HPDE6-E6E7 (cell line): ENCODE data around the gene SPATS2L.
A peak's percentile ranks its signal among the peaks of the same experiment; 100 is the strongest.

Experiments
- DNase-seq: peaks from one replicate; pipeline ENCODE4 v3.0.0; 2011; ENCODE audit warnings: missing footprints; ENCODE audit errors: extremely low spot score

The SPATS2L gene

GRCh38 chr2:200498402-200499162 lies 192.1 kb downstream of the SPATS2L start:
- DNase-seq = no peak

DNA sequence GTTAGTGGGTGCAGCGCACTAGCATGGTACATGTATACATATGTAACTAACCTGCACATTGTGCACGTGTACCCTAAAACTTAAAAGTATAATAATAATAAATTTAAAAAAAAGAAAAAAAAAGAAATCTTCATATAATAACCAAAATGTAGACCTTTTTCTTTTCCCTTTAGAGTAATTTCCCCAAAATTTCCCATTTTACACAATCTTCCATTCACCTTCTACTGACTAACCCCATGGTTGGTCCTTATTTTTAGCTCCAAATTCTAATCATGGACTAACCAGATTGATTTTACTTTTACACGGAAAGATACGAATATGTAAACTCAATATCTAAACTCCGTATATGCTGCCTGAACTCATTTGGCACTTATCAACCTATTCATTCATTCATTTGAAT lies 195.7 kb downstream of the SPATS2L start:
- no peak for DNase-seq

DNA sequence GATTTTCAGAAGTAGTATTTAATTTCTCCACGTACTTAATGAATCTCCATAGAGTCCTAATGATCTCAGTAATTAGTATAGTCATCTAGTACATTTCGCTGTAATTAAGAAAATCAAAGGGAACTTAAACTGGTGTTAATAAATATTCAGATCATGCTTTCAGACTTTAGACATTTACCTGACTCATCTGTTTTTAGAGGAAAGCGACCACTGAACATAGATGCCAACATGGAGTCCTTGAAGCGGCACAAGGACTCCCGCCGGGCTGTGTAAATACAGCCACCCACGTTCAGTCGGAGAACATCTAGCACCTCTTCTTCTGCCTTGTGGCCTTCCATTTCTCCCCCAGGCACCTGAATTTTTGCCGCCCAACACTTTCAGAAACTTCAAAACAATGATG lies 200.2 kb downstream of the SPATS2L start:
- DNase-seq = no peak

DNA sequence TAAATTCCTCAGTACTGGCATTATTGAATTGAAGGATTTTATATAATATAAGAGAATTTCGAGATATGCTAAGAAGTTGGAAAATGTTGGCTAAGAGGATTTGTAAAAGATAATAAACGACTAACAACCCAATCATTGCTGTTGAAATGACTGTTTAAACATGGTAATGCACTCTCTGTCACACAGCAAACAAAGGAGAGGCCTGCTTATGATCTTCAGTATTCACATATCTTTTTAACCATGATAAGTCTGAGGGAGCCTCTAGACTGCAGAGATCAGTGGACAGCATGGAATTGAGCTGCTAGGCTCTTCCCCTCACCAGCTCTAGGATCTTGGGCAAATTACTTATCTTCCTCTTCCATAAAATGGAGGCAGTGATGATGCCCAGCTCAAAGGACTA lies 200.7 kb downstream of the SPATS2L start:
- DNase-seq = no peak

GRCh38 chr2:200509235-200509611 lies 202.7 kb downstream of the SPATS2L start:
- peak; percentile 25 for DNase-seq

DNA sequence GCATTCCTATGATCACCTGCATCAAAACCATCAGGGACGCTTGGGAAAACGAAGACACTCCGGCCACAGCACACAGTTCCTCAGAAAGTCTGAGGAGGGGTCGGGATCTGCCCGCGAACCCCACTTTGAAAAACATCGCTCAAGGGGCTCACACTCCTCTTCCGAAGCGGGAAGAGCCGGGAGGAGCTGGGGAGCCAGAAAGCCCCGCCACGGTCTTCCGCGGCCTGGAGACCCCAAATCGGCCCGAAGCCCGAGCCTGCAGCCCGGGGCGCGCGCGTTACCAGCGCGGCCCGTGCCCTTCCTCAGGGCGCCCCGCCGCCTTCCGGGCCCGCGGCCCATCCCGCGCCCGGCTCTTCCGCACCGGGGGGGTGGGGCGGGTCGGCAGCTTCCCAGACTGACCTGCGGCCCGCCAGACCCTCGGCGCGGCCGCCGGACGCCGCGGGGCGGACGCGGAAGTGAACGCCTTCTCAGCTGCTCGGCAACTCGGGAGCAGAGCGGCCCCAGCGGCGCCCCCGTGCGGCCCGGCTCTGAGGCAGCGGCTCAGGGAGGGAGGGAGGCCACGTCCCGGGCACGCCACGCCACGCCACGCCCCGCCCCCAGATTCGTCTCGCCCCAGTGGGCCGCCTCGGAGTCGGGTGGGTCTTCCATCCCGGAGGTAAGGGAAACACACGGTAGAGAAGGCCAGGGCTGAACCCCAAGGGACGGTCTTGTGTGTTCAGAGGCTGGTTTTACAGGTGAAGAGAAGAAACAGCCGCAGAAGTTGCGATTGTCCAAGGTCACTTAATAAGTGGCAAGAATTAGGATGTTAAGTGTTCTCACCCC lies 203.3 kb downstream of the SPATS2L start, which contains the start of gene KCTD18:
Gene KCTD18, minus strand, starts transcription at position 457 of the 822 bp plus-strand sequence. CDS start 3,052 bp downstream, outside the sequence.
- peak; percentile 80 for DNase-seq

DNA sequence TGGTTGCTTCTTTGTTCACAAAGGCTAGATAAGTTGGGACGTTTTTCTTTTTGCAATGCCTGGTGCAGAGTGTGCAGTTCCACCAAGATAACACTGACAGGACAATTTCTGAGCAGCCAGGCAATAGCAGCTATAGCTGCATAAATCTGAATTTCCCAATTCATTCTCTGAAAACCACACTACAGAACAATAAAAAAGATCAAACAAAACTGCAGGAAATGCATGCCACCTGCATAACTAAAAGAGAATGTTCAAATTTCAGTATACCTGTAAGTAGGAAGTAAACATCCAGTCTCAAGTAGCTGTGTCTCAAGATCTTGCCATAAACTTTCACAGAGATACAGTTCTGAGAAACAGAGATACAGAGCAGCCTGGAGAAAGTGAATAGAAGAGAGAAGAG lies 208.7 kb downstream of the SPATS2L start:
- DNase-seq = no peak

- DNase-seq = peak; percentile 17
These were observed 216.7 kb downstream of the SPATS2L start for GRCh38 chr2:200523158-200523557.

GRCh38 chr2:200523604-200524003 lies 217.1 kb downstream of the SPATS2L start:
- DNase-seq = no peak

GRCh38 chr2:200525066-200525465 lies 218.6 kb downstream of the SPATS2L start:
- no peak for DNase-seq

DNA sequence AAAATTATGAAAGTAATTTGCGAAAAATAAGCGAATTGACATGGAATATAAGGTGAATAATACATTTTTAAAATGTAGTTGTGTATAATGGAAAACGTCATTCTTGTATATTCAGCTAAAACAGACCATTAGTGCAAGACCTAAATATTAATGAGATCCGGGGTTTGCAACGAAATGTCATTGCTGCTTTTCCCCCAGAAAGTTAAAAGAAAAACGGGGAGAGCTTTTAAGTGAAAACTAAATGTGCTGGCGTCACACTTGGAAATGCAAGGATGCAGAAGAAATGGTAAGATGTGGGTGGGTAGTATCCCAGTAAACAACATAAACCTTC lies 219.0 kb downstream of the SPATS2L start:
- DNase-seq = no peak

GRCh38 chr2:200525882-200526651 lies 219.6 kb downstream of the SPATS2L start, which contains the start of gene SGO2:
Gene SGO2 (plus strand): TSS chr2:200526207. CDS start chr2:200532976, 6,769 bp downstream.
- DNase-seq = peak; percentile 94

DNA sequence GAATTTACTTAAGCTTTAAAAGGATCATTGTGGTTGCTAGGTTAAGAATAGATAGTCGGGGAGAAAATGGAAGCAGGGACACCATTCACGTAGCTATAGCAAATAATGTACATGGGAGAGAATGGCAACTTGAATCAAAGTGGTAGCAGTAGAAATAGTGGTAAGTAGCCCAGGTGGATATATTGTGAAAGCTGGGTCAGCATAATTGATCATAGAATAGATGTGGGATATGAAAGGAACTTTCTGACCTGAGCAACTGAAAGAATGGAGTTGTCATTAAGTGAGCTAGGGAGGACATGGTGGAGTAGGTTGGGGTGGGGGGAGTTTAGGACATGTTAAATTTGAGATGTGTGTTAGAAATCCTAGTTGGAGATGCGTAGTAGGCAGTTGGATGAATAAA lies 221.7 kb downstream of the SPATS2L start:
- DNase-seq = no peak
